DOHH2 (cell line): ENCODE results near the gene UQCRH.
A peak's percentile ranks its signal among the peaks of the same experiment; 100 is the strongest.

ENCODE experiments used
- H3F3A ChIP-seq: fragments of 200-600 bp; sonication (generic), shearing (Covaris generic); 2 replicates; pipeline ENCODE4 v1.6.0; 2016; ENCODE audit warnings: antibody characterized with exemption, mild to moderate bottlenecking; ENCODE audit not compliant: control insufficient read depth, insufficient read depth
- H3K27ac ChIP-seq: fragments of 200-600 bp; sonication (generic); 2 replicates; pipeline ENCODE4 v1.5.1; 2014; ENCODE audit warnings: low read depth, mild to moderate bottlenecking, low read length, moderate library complexity
- H3K27me3 ChIP-seq: fragments of 200-600 bp; sonication (generic); 2 replicates; pipeline ENCODE4 v1.6.1; 2014; ENCODE audit warnings: mild to moderate bottlenecking, low read length, mixed read lengths; ENCODE audit not compliant: control insufficient read depth
- H3K36me3 ChIP-seq: fragments of 200-600 bp; sonication (generic); 2 replicates; pipeline ENCODE4 v1.6.1; 2014; ENCODE audit warnings: mild to moderate bottlenecking, low read length, moderate library complexity, mixed read lengths; ENCODE audit not compliant: control insufficient read depth
- H3K4me1 ChIP-seq: fragments of 200-600 bp; sonication (generic); 2 replicates; pipeline ENCODE4 v1.6.1; 2014; ENCODE audit warnings: mild to moderate bottlenecking, low read length, mixed read lengths; ENCODE audit not compliant: control insufficient read depth
- H3K4me2 ChIP-seq: fragments of 200-600 bp; sonication (generic); 2 replicates; pipeline ENCODE4 v1.6.0; 2014; ENCODE audit warnings: mild to moderate bottlenecking, low read length, moderate library complexity
- H3K4me3 ChIP-seq: fragments of 200-600 bp; sonication (generic); 2 replicates; pipeline ENCODE4 v1.5.1; 2014; ENCODE audit warnings: mild to moderate bottlenecking, low read length, mixed read lengths
- H3K79me2 ChIP-seq: fragments of 200-600 bp; sonication (generic); 2 replicates; pipeline ENCODE4 v1.6.1; 2014; ENCODE audit warnings: mild to moderate bottlenecking, low read length, mixed read lengths; ENCODE audit not compliant: control insufficient read depth
- H3K9me2 ChIP-seq: fragments of 200-600 bp; sonication (generic); replicated peaks from 2 replicates; pipeline ENCODE4 v1.6.1; 2014; ENCODE audit warnings: mild to moderate bottlenecking, low read length, mixed read lengths; ENCODE audit not compliant: control insufficient read depth
- H3K9me3 ChIP-seq: fragments of 200-600 bp; sonication (generic); 2 replicates; pipeline ENCODE4 v1.6.1; 2014; ENCODE audit warnings: antibody characterized with exemption, low read length, mixed read lengths; ENCODE audit not compliant: control insufficient read depth, insufficient read depth
- H4K20me1 ChIP-seq: fragments of 200-600 bp; sonication (generic); 2 replicates; pipeline ENCODE4 v1.6.0; 2014; ENCODE audit warnings: low read depth, mild to moderate bottlenecking, antibody characterized with exemption, low read length, moderate library complexity; ENCODE audit not compliant: control insufficient read depth, insufficient read depth
- EZH2phosphoT487 ChIP-seq: fragments of 200-600 bp; sonication (generic); IDR thresholded peaks from 2 replicates; pipeline ENCODE4 v1.6.1; 2017; ENCODE audit warnings: borderline replicate concordance, mild to moderate bottlenecking, antibody characterized with exemption, low read length, moderate library complexity, mixed read lengths
- TF ChIP-seq, protein P1 (sequence below): fragments of 200-600 bp; sonication (generic); IDR thresholded peaks from one replicate; pipeline ENCODE4 v1.5.1; 2014; ENCODE audit warnings: antibody characterized with exemption, mild to moderate bottlenecking, low read depth, low read length; ENCODE audit not compliant: poor library complexity, severe bottlenecking

The UQCRH gene

DNA sequence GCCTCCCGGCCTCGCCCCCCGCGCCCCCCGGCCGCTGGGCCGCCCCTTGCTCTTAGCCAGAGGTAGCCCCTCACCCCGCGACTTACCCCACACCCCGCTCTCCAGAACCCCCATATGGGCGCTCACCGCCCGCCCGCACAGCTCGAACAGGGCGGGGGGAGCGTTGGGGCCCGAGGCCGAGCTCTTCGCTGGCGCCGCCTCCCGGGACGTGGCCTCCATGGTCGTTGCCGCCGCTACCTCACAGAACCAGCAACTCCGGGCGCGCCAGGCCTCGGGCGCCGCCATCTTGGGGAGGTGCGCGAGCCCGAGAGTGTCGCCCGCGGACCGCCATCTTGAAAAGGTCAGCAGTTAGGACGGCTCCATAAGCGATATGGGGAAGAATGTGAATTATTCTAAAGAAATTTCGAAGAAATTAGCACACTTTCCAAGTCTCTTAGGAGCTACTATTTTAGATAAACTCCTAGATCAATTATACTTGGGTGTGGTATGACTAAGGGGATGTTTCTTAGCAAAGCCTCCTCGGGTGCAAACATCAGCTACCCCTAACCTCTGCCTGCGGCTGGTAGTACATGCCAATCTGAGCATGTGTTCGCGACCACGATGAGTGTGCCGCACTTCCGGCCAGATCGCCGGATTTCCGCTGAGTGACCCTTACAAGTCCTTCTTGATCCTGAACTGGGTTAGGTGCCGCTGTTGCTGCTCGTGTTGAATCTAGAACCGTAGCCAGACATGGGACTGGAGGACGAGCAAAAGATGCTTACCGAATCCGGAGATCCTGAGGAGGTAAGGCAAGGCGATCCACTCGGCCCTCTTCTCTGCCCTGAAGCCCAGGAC, at the start of gene UQCRH, which contains the start of gene LRRC41:
UQCRH (plus strand) TSS at position 661 of the 834 bp plus-strand sequence; CDS start at position 730, 69 bp downstream.
LRRC41 (minus strand) TSS at position 579 of the 834 bp plus-strand sequence; CDS start at position 285, 294 bp downstream.
- Histone ChIP-seq H3K4me3 (peak within 1 kb of the TSS; percentile 81), H3K36me3 (peaks cover 73% of the 10 kb centered on the region), H3K9me2 (no peaks in the 10 kb centered on the region), H3K4me1 (peaks cover 33% of the 10 kb centered on the region), H4K20me1 (peaks cover 34% of the 10 kb centered on the region; the same call in 1 of the 2 replicates), H3K27me3 (no peaks in the 10 kb centered on the region), H3K9me3 (no peaks in the 10 kb centered on the region), H3K4me2 (peak within 1 kb of the TSS; percentile 92), H3K27ac (peak within 1 kb of the TSS; percentile 77), H3F3A (peaks cover 3% of the 10 kb centered on the region), H3K79me2 (peaks cover 99% of the 10 kb centered on the region)
- TF ChIP-seq, protein P1, sequence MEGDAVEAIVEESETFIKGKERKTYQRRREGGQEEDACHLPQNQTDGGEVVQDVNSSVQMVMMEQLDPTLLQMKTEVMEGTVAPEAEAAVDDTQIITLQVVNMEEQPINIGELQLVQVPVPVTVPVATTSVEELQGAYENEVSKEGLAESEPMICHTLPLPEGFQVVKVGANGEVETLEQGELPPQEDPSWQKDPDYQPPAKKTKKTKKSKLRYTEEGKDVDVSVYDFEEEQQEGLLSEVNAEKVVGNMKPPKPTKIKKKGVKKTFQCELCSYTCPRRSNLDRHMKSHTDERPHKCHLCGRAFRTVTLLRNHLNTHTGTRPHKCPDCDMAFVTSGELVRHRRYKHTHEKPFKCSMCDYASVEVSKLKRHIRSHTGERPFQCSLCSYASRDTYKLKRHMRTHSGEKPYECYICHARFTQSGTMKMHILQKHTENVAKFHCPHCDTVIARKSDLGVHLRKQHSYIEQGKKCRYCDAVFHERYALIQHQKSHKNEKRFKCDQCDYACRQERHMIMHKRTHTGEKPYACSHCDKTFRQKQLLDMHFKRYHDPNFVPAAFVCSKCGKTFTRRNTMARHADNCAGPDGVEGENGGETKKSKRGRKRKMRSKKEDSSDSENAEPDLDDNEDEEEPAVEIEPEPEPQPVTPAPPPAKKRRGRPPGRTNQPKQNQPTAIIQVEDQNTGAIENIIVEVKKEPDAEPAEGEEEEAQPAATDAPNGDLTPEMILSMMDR, result no peak
- TF ChIP-seq EZH2phosphoT487, result no peak

DNA sequence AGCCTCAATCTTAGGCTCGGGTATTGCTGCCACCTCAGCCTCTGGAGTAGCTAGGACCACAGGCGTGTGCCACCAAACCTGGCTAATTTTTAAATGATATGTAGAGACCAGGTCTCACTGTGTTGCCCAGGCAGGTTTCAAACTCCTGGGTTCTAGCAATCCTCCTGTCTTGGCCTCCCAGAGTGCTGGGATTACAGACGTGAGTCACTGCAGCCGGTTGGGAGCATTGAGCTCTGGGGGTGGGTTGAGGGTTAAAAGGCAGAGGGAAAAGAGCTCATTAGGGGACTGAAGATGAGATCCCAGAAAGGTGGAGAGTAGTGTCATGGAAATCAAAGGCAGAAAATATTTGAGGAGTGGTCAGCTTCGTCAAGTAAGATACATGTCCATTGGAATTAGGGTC, 48.8 kb upstream of the UQCRH start:
- Histone ChIP-seq H3K4me3 (no peak overlapping the region), H3K79me2 (peaks cover 71% of the 10 kb centered on the region), H3K27ac (no peak overlapping the region), H3K9me3 (no peaks in the 10 kb centered on the region), H3K4me2 (no peak overlapping the region), H3F3A (no peaks in the 10 kb centered on the region; the same call in 1 of the 2 replicates), H3K27me3 (no peaks in the 10 kb centered on the region), H3K9me2 (no peaks in the 10 kb centered on the region), H4K20me1 (0 out of 2 replicates have a peak, but pooled peaks cover 11% of the 10 kb centered on the region), H3K36me3 (peaks cover 89% of the 10 kb centered on the region), H3K4me1 (peaks cover 2% of the 10 kb centered on the region; the same call in 1 of the 2 replicates)
- TF ChIP-seq, protein P1, result no peak
- TF ChIP-seq EZH2phosphoT487, result no peak

GRCh38 chr1:46256523-46256922, 47.0 kb upstream of the UQCRH start:
- Histone ChIP-seq H3K36me3 (peaks cover 88% of the 10 kb centered on the region), H4K20me1 (0 out of 2 replicates have a peak, but pooled peaks cover 5% of the 10 kb centered on the region), H3F3A (no peaks in the 10 kb centered on the region; the same call in 1 of the 2 replicates), H3K79me2 (peaks cover 57% of the 10 kb centered on the region), H3K27ac (no peak overlapping the region), H3K9me2 (no peaks in the 10 kb centered on the region), H3K4me2 (no peak overlapping the region), H3K9me3 (no peaks in the 10 kb centered on the region), H3K27me3 (no peaks in the 10 kb centered on the region), H3K4me1 (no peaks in the 10 kb centered on the region), H3K4me3 (no peak overlapping the region)
- TF ChIP-seq, protein P1, result no peak
- no peak for TF ChIP-seq EZH2phosphoT487
